ENCODE results near the gene CFAP20DC.
A peak's percentile ranks its signal among the peaks of the same experiment; 100 is the strongest.
"Not testable (repeated sequence)": the region's sequence is repeated elsewhere in the genome, so short reads cannot be mapped to it uniquely, and the experiment has no call there.

Gene CFAP20DC

DNA sequence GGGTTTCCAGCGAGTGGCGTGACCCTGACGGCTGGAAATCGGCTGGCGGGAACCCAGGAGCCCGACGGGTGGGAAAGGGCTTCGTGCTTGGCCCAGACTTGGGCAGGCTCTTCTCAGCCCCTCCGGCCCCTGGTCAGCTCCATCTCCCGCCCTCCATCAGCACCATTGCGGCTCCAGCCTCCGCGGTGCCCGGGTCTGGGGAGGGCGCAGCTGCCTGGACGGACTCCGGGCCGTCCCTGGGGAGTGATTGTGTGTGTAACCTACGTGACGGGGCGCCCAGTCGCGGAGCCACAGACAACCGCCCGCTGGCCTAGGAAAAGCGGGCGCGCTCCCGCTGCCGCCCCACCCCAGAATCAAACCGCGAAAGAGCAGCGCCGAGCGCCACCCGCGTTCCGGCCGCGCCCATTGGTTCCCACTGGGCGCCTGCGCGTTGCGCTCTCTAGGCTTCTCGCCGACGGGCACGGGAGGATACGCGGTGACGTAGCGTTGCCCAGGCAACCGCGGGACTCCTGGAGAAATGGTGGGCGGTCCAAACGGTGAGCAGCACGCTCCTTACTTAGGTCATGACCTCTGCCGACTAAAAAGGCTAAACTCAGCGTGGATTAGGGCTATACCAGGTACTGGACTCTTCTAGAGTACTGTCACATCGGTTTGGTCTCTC lies at the start of gene CFAP20DC:
CFAP20DC (minus strand) TSS at position 355 of the 661 bp plus-strand sequence. CDS start 394 bp downstream, outside the sequence.
- H3K36me3 Mint-ChIP-seq (ENCODE audit: low read depth): no peaks in the 10 kb centered on the region
- DNase-seq (ENCODE audit: low spot score): peak; percentile 94
- no peaks in the 10 kb centered on the region for H3K9me3 Mint-ChIP-seq
- peak within 1 kb of the TSS; percentile 73 for H3K4me3 Mint-ChIP-seq
- H3K4me1 Mint-ChIP-seq (ENCODE audit: low read depth): peaks cover 11% of the 10 kb centered on the region
- H3K27me3 Mint-ChIP-seq (ENCODE audit: low read depth): peaks cover 8% of the 10 kb centered on the region
- H3K27ac Mint-ChIP-seq: peak within 1 kb of the TSS; percentile 73

GRCh38 chr3:59098516-59098915 lies 48.7 kb upstream of the CFAP20DC start:
- not testable (repeated sequence) for H3K4me1 Mint-ChIP-seq (ENCODE audit: low read depth); H3K36me3 Mint-ChIP-seq (ENCODE audit: low read depth); H3K27ac Mint-ChIP-seq; H3K27me3 Mint-ChIP-seq (ENCODE audit: low read depth); H3K9me3 Mint-ChIP-seq; DNase-seq (ENCODE audit: low spot score); H3K4me3 Mint-ChIP-seq

DNA sequence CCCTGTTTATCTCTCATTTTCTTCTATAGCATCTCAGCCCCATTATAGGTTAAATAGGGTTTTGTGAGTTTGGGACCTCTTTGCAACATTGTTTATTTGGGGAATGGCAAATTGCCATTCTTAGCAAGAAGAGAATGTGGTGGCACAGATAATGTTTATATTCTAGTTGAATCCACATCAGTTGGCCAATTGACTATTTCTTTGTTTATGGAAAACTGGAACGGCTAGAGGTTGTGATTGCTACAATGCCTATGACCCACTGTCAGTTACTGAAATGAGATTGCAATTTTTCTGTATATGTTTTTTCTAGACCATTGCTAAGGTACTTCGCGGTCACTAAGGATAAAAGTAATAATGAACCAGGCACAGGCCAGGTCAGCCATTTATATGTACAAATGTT lies 44.6 kb upstream of the CFAP20DC start:
- Mint-ChIP-seq H3K27ac (no peak overlapping the region), H3K4me3 (no peak overlapping the region), H3K27me3 (ENCODE audit: low read depth) (peaks cover 3% of the 10 kb centered on the region), H3K9me3 (no peaks in the 10 kb centered on the region), H3K36me3 (ENCODE audit: low read depth) (no peaks in the 10 kb centered on the region), H3K4me1 (ENCODE audit: low read depth) (no peaks in the 10 kb centered on the region)
- DNase-seq (ENCODE audit: low spot score): no peak

- DNase-seq (ENCODE audit: low spot score): no peak
- Mint-ChIP-seq H3K4me3 (no peak overlapping the region), H3K27ac (no peak overlapping the region), H3K9me3 (no peaks in the 10 kb centered on the region), H3K36me3 (ENCODE audit: low read depth) (no peaks in the 10 kb centered on the region), H3K27me3 (ENCODE audit: low read depth) (peaks cover 3% of the 10 kb centered on the region), H3K4me1 (ENCODE audit: low read depth) (no peaks in the 10 kb centered on the region)
These were observed 43.7 kb upstream of the CFAP20DC start for GRCh38 chr3:59093521-59093920.

DNA sequence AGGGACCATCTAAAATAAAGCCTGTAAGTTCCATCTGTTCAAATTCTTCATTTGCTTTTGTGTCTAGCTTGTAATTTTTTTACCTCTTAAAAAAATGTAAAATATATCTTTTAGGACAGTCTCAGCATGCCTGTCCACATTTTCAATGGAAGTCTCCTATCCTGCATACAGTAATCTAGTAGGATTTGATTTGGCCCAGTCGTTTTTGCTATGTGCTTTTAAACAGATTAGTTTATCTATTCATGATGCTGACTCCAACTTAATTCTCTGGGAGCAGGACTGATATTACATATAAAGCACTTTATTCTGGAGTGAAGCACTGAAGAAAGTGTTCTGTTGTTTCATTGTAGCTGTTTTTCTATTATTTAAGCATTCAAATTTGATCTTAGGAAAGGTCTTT lies 38.9 kb upstream of the CFAP20DC start:
- no peaks in the 10 kb centered on the region for H3K4me1 Mint-ChIP-seq (ENCODE audit: low read depth)
- no peak overlapping the region for H3K27ac Mint-ChIP-seq
- no peaks in the 10 kb centered on the region for H3K36me3 Mint-ChIP-seq (ENCODE audit: low read depth)
- H3K9me3 Mint-ChIP-seq: no peaks in the 10 kb centered on the region
- H3K27me3 Mint-ChIP-seq (ENCODE audit: low read depth): peaks cover 3% of the 10 kb centered on the region
- DNase-seq (ENCODE audit: low spot score): no peak
- no peak overlapping the region for H3K4me3 Mint-ChIP-seq

- no peak for DNase-seq (ENCODE audit: low spot score)
- H3K36me3 Mint-ChIP-seq (ENCODE audit: low read depth): no peaks in the 10 kb centered on the region
- no peak overlapping the region for H3K27ac Mint-ChIP-seq
- no peaks in the 10 kb centered on the region for H3K4me1 Mint-ChIP-seq (ENCODE audit: low read depth)
- no peak overlapping the region for H3K4me3 Mint-ChIP-seq
- no peaks in the 10 kb centered on the region for H3K9me3 Mint-ChIP-seq
- H3K27me3 Mint-ChIP-seq (ENCODE audit: low read depth): peaks cover 19% of the 10 kb centered on the region
These were observed 36.2 kb upstream of the CFAP20DC start for GRCh38 chr3:59085976-59086375.

DNA sequence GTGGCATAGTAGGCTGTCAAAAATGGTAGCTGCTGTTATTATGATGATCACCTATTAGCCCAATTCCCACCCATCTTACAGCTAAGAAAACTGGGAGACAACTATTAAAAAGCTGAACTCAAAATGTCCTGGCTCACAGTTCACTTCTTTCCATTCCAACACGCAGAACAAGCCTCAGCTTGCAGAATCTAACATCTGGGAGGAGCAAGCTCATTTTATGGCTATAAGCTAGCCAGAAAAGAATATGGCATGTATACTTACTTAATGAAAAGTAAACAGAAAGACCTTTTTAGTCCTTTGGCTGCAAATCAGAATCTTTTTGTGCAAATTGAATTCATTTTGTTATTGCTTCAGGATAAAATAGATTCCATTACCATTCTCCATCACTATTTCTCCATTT lies 34.8 kb upstream of the CFAP20DC start:
- H3K4me1 Mint-ChIP-seq (ENCODE audit: low read depth): no peaks in the 10 kb centered on the region
- H3K36me3 Mint-ChIP-seq (ENCODE audit: low read depth): no peaks in the 10 kb centered on the region
- H3K27ac Mint-ChIP-seq: no peak overlapping the region
- H3K27me3 Mint-ChIP-seq (ENCODE audit: low read depth): peaks cover 27% of the 10 kb centered on the region
- DNase-seq (ENCODE audit: low spot score): no peak
- H3K4me3 Mint-ChIP-seq: no peak overlapping the region
- no peaks in the 10 kb centered on the region for H3K9me3 Mint-ChIP-seq

GRCh38 chr3:59082106-59082505 lies 32.3 kb upstream of the CFAP20DC start:
- DNase-seq (ENCODE audit: low spot score): no peak
- Mint-ChIP-seq H3K4me1 (ENCODE audit: low read depth) (no peaks in the 10 kb centered on the region), H3K27me3 (ENCODE audit: low read depth) (peaks cover 29% of the 10 kb centered on the region), H3K27ac (no peak overlapping the region), H3K9me3 (no peaks in the 10 kb centered on the region), H3K4me3 (no peak overlapping the region), H3K36me3 (ENCODE audit: low read depth) (no peaks in the 10 kb centered on the region)

GRCh38 chr3:59081071-59081470 lies 31.2 kb upstream of the CFAP20DC start:
- H3K27me3 Mint-ChIP-seq (ENCODE audit: low read depth): peaks cover 32% of the 10 kb centered on the region
- H3K27ac Mint-ChIP-seq: no peak overlapping the region
- H3K4me1 Mint-ChIP-seq (ENCODE audit: low read depth): no peaks in the 10 kb centered on the region
- no peaks in the 10 kb centered on the region for H3K9me3 Mint-ChIP-seq
- no peak overlapping the region for H3K4me3 Mint-ChIP-seq
- no peak for DNase-seq (ENCODE audit: low spot score)
- H3K36me3 Mint-ChIP-seq (ENCODE audit: low read depth): no peaks in the 10 kb centered on the region

GRCh38 chr3:59079962-59080361 lies 30.1 kb upstream of the CFAP20DC start:
- no peak overlapping the region for H3K27ac Mint-ChIP-seq
- H3K4me1 Mint-ChIP-seq (ENCODE audit: low read depth): no peaks in the 10 kb centered on the region
- DNase-seq (ENCODE audit: low spot score): no peak
- H3K36me3 Mint-ChIP-seq (ENCODE audit: low read depth): no peaks in the 10 kb centered on the region
- no peak overlapping the region for H3K4me3 Mint-ChIP-seq
- no peaks in the 10 kb centered on the region for H3K9me3 Mint-ChIP-seq
- H3K27me3 Mint-ChIP-seq (ENCODE audit: low read depth): peaks cover 33% of the 10 kb centered on the region

DNA sequence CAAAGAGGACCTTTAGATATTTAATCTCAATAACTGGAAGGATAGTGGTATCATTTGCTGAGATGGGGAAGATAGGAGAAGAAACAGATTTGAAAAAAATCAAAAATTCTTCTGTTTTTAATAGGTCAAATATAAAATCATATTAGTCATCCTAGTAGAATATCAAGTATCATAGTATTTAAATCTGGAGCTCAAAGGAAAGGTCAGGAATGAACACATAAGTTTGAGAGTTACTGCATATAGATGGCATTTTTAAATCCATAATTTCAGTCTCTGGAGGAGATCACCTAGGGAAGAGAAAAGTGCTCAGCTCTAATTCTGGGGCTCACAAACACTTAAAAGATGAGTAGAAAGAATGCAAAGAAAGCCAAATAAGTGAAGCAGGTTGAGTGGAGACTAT lies 24.9 kb upstream of the CFAP20DC start:
- Mint-ChIP-seq H3K9me3 (no peaks in the 10 kb centered on the region), H3K4me3 (no peak overlapping the region), H3K4me1 (ENCODE audit: low read depth) (peaks cover 12% of the 10 kb centered on the region), H3K36me3 (ENCODE audit: low read depth) (no peaks in the 10 kb centered on the region), H3K27ac (no peak overlapping the region), H3K27me3 (ENCODE audit: low read depth) (peaks cover 53% of the 10 kb centered on the region)
- no peak for DNase-seq (ENCODE audit: low spot score)

- Mint-ChIP-seq H3K9me3 (no peaks in the 10 kb centered on the region), H3K4me3 (no peak overlapping the region), H3K4me1 (ENCODE audit: low read depth) (peaks cover 12% of the 10 kb centered on the region), H3K27me3 (ENCODE audit: low read depth) (peaks cover 54% of the 10 kb centered on the region), H3K27ac (no peak overlapping the region), H3K36me3 (ENCODE audit: low read depth) (no peaks in the 10 kb centered on the region)
- DNase-seq (ENCODE audit: low spot score): no peak
These were observed 22.9 kb upstream of the CFAP20DC start for GRCh38 chr3:59072681-59073080.

DNA sequence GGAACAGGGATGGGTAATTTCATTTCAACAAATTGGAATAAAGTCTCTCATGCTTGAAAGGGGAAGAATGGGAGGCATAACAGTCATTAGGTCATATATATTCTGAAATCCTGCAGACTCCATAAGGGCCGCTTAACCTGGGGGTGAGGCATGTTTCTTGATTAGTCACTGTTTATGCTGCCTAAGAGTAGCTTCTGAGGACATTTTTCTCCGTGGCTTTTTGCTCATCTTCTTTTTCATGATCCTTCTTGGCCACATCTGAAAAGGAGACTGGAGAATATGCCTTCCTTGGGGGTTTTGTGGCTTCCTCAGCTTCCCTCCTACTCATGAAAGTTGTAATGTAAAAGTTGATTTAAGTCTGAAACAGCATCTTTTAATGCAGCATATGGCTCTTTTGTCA lies 20.0 kb upstream of the CFAP20DC start:
- H3K27me3 Mint-ChIP-seq (ENCODE audit: low read depth): peaks cover 56% of the 10 kb centered on the region

DNA sequence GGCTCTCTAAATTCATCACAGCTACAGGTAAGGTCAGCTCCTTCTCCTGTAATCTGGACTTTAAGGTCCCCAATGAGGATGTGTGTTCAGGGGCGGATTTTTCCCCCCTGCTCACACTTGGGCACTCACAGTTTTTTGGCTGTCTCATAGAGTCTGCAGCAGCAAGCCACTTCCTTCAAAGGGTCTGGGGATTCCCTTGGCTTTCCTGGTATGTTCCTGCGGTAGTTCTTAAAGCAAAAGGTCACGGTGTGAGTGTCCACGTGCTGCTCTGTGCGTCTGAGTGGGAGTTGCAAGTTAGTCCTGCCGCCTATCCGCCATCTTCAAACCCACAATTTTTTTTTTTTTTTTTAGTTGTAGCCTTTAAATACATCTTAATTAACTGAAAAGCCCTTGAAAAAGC lies 15.4 kb upstream of the CFAP20DC start:
- Mint-ChIP-seq H3K4me3 (no peak overlapping the region), H3K36me3 (ENCODE audit: low read depth) (no peaks in the 10 kb centered on the region), H3K4me1 (ENCODE audit: low read depth) (peaks cover 3% of the 10 kb centered on the region), H3K27ac (no peak overlapping the region), H3K9me3 (no peaks in the 10 kb centered on the region), H3K27me3 (ENCODE audit: low read depth) (peaks cover 49% of the 10 kb centered on the region)
- no peak for DNase-seq (ENCODE audit: low spot score)

More for the DNA sequence above, 20.0 kb upstream of the CFAP20DC start:
- H3K4me1 Mint-ChIP-seq (ENCODE audit: low read depth): peaks cover 12% of the 10 kb centered on the region
- H3K36me3 Mint-ChIP-seq (ENCODE audit: low read depth): no peaks in the 10 kb centered on the region
- no peak overlapping the region for H3K4me3 Mint-ChIP-seq
- DNase-seq (ENCODE audit: low spot score): peak; percentile 9
- H3K9me3 Mint-ChIP-seq: no peaks in the 10 kb centered on the region
- no peak overlapping the region for H3K27ac Mint-ChIP-seq

GRCh38 chr3:59064728-59065127 lies 14.9 kb upstream of the CFAP20DC start:
- no peaks in the 10 kb centered on the region for H3K4me1 Mint-ChIP-seq (ENCODE audit: low read depth)
- H3K27me3 Mint-ChIP-seq (ENCODE audit: low read depth): peaks cover 51% of the 10 kb centered on the region
- no peaks in the 10 kb centered on the region for H3K9me3 Mint-ChIP-seq
- DNase-seq (ENCODE audit: low spot score): no peak
- H3K36me3 Mint-ChIP-seq (ENCODE audit: low read depth): no peaks in the 10 kb centered on the region
- H3K4me3 Mint-ChIP-seq: no peak overlapping the region
- H3K27ac Mint-ChIP-seq: no peak overlapping the region

All from T-helper 2 cell treated with Interferon-gamma antibody and Interleukin-4, amounts not matched to agents 5 μg/mL and 100 μg/mL, for 36 hours (primary cell).